ENCODE results near the gene ATP1A2. TPM values are rescaled to one million over a fixed set of nuclear protein-coding genes. Genes with fewer than 3 reads are reported as not detected.

The ATP1A2 gene
- total and polyA plus RNA-seq, 12 donors: 0.47 to 4.5 (median 1.5) TPM

- WGBS, 4 donors: 83 to 92% (median 88%) methylated on average over 4 of the region's 4 CpGs
- no peaks in the 10 kb centered on the region for H3K4me1 ChIP-seq (replicated peaks in 1 of 2)
- TF ChIP-seq CTCF (IDR thresholded peaks at IDR 0.05) (no peak), POLR2A (IDR thresholded peaks at IDR 0.05) (no peak)
- H3K4me3 ChIP-seq: no peak overlapping the region
- H3K9me3 ChIP-seq (replicated peaks in 1 of 3): no peaks in the 10 kb centered on the region
- no peaks in the 10 kb centered on the region for H3K36me3 ChIP-seq (replicated peaks in 1 of 2)
- no peak for DNase-seq
- H3K27me3 ChIP-seq: no peaks in the 10 kb centered on the region
- H3K27ac ChIP-seq: no peak overlapping the region
- intact Hi-C loops (cut with DNase I): no loop called here
These were observed 63.8 kb downstream of the ATP1A2 start for GRCh38 chr1:160179336-160179735.

- H3K4me3 ChIP-seq: no peak overlapping the region
- intact Hi-C loops (cut with DNase I): no loop called here
- WGBS, 4 donors: 84 to 85% (median 84%) methylated on average over 7 of the region's 7 CpGs
- H3K36me3 ChIP-seq (replicated peaks in 1 of 2): no peaks in the 10 kb centered on the region
- DNase-seq: no peak
- no peaks in the 10 kb centered on the region for H3K9me3 ChIP-seq (replicated peaks in 1 of 3)
- no peaks in the 10 kb centered on the region for H3K27me3 ChIP-seq
- no peak overlapping the region for H3K27ac ChIP-seq
- TF ChIP-seq POLR2A (IDR thresholded peaks at IDR 0.05): no peak
- TF ChIP-seq CTCF (IDR thresholded peaks at IDR 0.05): no peak
- no peaks in the 10 kb centered on the region for H3K4me1 ChIP-seq (replicated peaks in 1 of 2)
These were observed 70.7 kb downstream of the ATP1A2 start for GRCh38 chr1:160186246-160186645.

GRCh38 chr1:160186729-160187128, 71.2 kb downstream of the ATP1A2 start:
- Histone ChIP-seq H3K9me3 (replicated peaks in 1 of 3) (no peaks in the 10 kb centered on the region), H3K4me1 (replicated peaks in 1 of 2) (no peaks in the 10 kb centered on the region), H3K36me3 (replicated peaks in 1 of 2) (no peaks in the 10 kb centered on the region), H3K27me3 (no peaks in the 10 kb centered on the region), H3K27ac (no peak overlapping the region), H3K4me3 (no peak overlapping the region)
- no peak for DNase-seq
- no peak for TF ChIP-seq POLR2A (IDR thresholded peaks at IDR 0.05)
- no peak for TF ChIP-seq CTCF (IDR thresholded peaks at IDR 0.05)
- 70 to 86% (median 80%) methylated on average over 2 of the region's 2 CpGs; no CpG with 5 or more reads in 1 of the 4 donors for WGBS, 4 donors
- intact Hi-C loops (cut with DNase I): no loop called here

- H3K4me3 ChIP-seq: no peak overlapping the region
- no peak for TF ChIP-seq CTCF (IDR thresholded peaks at IDR 0.05)
- TF ChIP-seq POLR2A (IDR thresholded peaks at IDR 0.05): no peak
- H3K27ac ChIP-seq: no peak overlapping the region
- no peaks in the 10 kb centered on the region for H3K36me3 ChIP-seq (replicated peaks in 1 of 2)
- H3K9me3 ChIP-seq (replicated peaks in 1 of 3): no peaks in the 10 kb centered on the region
- no peak for DNase-seq
- WGBS, 4 donors: 60 to 72% (median 68%) methylated on average over 6 to 7 of the region's 7 CpGs
- intact Hi-C loops (cut with DNase I): no loop called here
- H3K27me3 ChIP-seq: no peaks in the 10 kb centered on the region
- no peaks in the 10 kb centered on the region for H3K4me1 ChIP-seq (replicated peaks in 1 of 2)
These were observed 71.8 kb downstream of the ATP1A2 start for GRCh38 chr1:160187407-160187806.
